ENCODE results near the gene ZC3H7B. TPM values are rescaled to one million over a fixed set of nuclear protein-coding genes. Genes with fewer than 3 reads are reported as not detected.
"Not testable (repeated sequence)": the region's sequence is repeated elsewhere in the genome, so short reads cannot be mapped to it uniquely, and the experiment has no call there.

ZC3H7B gene
- total RNA-seq, 2 donors from 2014 or later: 28.3 to 48.6 TPM

GRCh38 chr22:41271787-41272186 lies 29.5 kb upstream of the ZC3H7B start:
- no peak overlapping the region for H3K4me3 Mint-ChIP-seq
- no peak overlapping the region for H3K27ac Mint-ChIP-seq
- no peaks in the 10 kb centered on the region for H3K4me1 Mint-ChIP-seq
- ATAC-seq (replicated peaks): no peak
- no peaks in the 10 kb centered on the region for H3K27me3 Mint-ChIP-seq
- H3K9me3 Mint-ChIP-seq: no peaks in the 10 kb centered on the region
- peaks cover 100% of the 10 kb centered on the region for H3K36me3 Mint-ChIP-seq (ENCODE audit: low read depth)

- no peak overlapping the region for H3K27ac Mint-ChIP-seq
- H3K36me3 Mint-ChIP-seq (ENCODE audit: low read depth): peaks cover 100% of the 10 kb centered on the region
- no peak overlapping the region for H3K4me3 Mint-ChIP-seq
- no peaks in the 10 kb centered on the region for H3K27me3 Mint-ChIP-seq
- no peaks in the 10 kb centered on the region for H3K4me1 Mint-ChIP-seq
- no peak for ATAC-seq (replicated peaks)
- H3K9me3 Mint-ChIP-seq: no peaks in the 10 kb centered on the region
These were observed 28.2 kb upstream of the ZC3H7B start for GRCh38 chr22:41273128-41273527.

- no peaks in the 10 kb centered on the region for H3K27me3 Mint-ChIP-seq
- H3K27ac Mint-ChIP-seq: no peak overlapping the region
- H3K4me1 Mint-ChIP-seq: no peaks in the 10 kb centered on the region
- no peak for ATAC-seq (replicated peaks)
- peaks cover 100% of the 10 kb centered on the region for H3K36me3 Mint-ChIP-seq (ENCODE audit: low read depth)
- no peaks in the 10 kb centered on the region for H3K9me3 Mint-ChIP-seq
- H3K4me3 Mint-ChIP-seq: no peak overlapping the region
These were observed 26.5 kb upstream of the ZC3H7B start for GRCh38 chr22:41274856-41275255.

GRCh38 chr22:41280065-41280464 lies 21.3 kb upstream of the ZC3H7B start:
- ATAC-seq (replicated peaks): no peak
- Mint-ChIP-seq H3K4me1 (peaks cover 5% of the 10 kb centered on the region), H3K27me3 (no peaks in the 10 kb centered on the region), H3K27ac (no peak overlapping the region), H3K9me3 (no peaks in the 10 kb centered on the region), H3K36me3 (ENCODE audit: low read depth) (peaks cover 97% of the 10 kb centered on the region), H3K4me3 (no peak overlapping the region)

- no peak for ATAC-seq (replicated peaks)
These were observed 20.5 kb upstream of the ZC3H7B start for GRCh38 chr22:41280854-41281253.

GRCh38 chr22:41284465-41284864 lies 16.9 kb upstream of the ZC3H7B start:
- H3K9me3 Mint-ChIP-seq: no peaks in the 10 kb centered on the region
- no peaks in the 10 kb centered on the region for H3K27me3 Mint-ChIP-seq
- ATAC-seq (replicated peaks): no peak
- peak overlapping the region; percentile 98 for H3K4me3 Mint-ChIP-seq
- H3K27ac Mint-ChIP-seq: peak overlapping the region; percentile 97
- peaks cover 15% of the 10 kb centered on the region for H3K4me1 Mint-ChIP-seq
- peaks cover 59% of the 10 kb centered on the region for H3K36me3 Mint-ChIP-seq (ENCODE audit: low read depth)

More at GRCh38 chr22:41280854-41281253, 20.5 kb upstream of the ZC3H7B start:
- peaks cover 5% of the 10 kb centered on the region for H3K4me1 Mint-ChIP-seq
- H3K9me3 Mint-ChIP-seq: no peaks in the 10 kb centered on the region
- no peaks in the 10 kb centered on the region for H3K27me3 Mint-ChIP-seq
- H3K27ac Mint-ChIP-seq: no peak overlapping the region
- H3K36me3 Mint-ChIP-seq (ENCODE audit: low read depth): peaks cover 95% of the 10 kb centered on the region
- H3K4me3 Mint-ChIP-seq: no peak overlapping the region

GRCh38 chr22:41285441-41285819 lies 15.9 kb upstream of the ZC3H7B start:
- Mint-ChIP-seq H3K9me3 (no peaks in the 10 kb centered on the region), H3K4me3 (peak overlapping the region; percentile 98), H3K36me3 (ENCODE audit: low read depth) (peaks cover 49% of the 10 kb centered on the region), H3K27ac (peak overlapping the region; percentile 97), H3K4me1 (peaks cover 15% of the 10 kb centered on the region), H3K27me3 (no peaks in the 10 kb centered on the region)
- peak; percentile 69 for ATAC-seq (replicated peaks)

- Mint-ChIP-seq H3K9me3 (no peaks in the 10 kb centered on the region), H3K4me3 (peak within 1 kb of the TSS; percentile 98)
These were observed 15.3 kb upstream of the ZC3H7B start, which contains the start of gene RANGAP1 for GRCh38 chr22:41285820-41286638. Gene RANGAP1 (minus strand): TSS chr22:41286187. CDS start chr22:41281044, 5,143 bp downstream.

GRCh38 chr22:41286639-41287091 lies 14.7 kb upstream of the ZC3H7B start:
- H3K9me3 Mint-ChIP-seq: no peaks in the 10 kb centered on the region
- H3K27me3 Mint-ChIP-seq: no peaks in the 10 kb centered on the region
- H3K27ac Mint-ChIP-seq: peak overlapping the region; percentile 97
- H3K36me3 Mint-ChIP-seq (ENCODE audit: low read depth): peaks cover 37% of the 10 kb centered on the region
- peak overlapping the region; percentile 98 for H3K4me3 Mint-ChIP-seq
- ATAC-seq (replicated peaks): peak; percentile 49
- H3K4me1 Mint-ChIP-seq: peaks cover 15% of the 10 kb centered on the region

More at GRCh38 chr22:41285820-41286638, 15.3 kb upstream of the ZC3H7B start, which contains the start of gene RANGAP1:
- Mint-ChIP-seq H3K27me3 (no peaks in the 10 kb centered on the region), H3K4me1 (peaks cover 15% of the 10 kb centered on the region), H3K27ac (peak within 1 kb of the TSS; percentile 97), H3K36me3 (ENCODE audit: low read depth) (peaks cover 43% of the 10 kb centered on the region)
- ATAC-seq (replicated peaks): peak; percentile 93

- peaks cover 22% of the 10 kb centered on the region for H3K36me3 Mint-ChIP-seq (ENCODE audit: low read depth)
- H3K4me1 Mint-ChIP-seq: peaks cover 11% of the 10 kb centered on the region
- no peak for ATAC-seq (replicated peaks)
- H3K4me3 Mint-ChIP-seq: peak overlapping the region; percentile 49
- no peaks in the 10 kb centered on the region for H3K9me3 Mint-ChIP-seq
- H3K27ac Mint-ChIP-seq: peak overlapping the region; percentile 29
- no peaks in the 10 kb centered on the region for H3K27me3 Mint-ChIP-seq
These were observed 12.9 kb upstream of the ZC3H7B start for GRCh38 chr22:41288245-41288946.

- no peaks in the 10 kb centered on the region for H3K9me3 Mint-ChIP-seq
- H3K4me1 Mint-ChIP-seq: peaks cover 11% of the 10 kb centered on the region
- ATAC-seq (replicated peaks): no peak
- H3K4me3 Mint-ChIP-seq: no peak overlapping the region
- no peaks in the 10 kb centered on the region for H3K27me3 Mint-ChIP-seq
- H3K27ac Mint-ChIP-seq: no peak overlapping the region
- peaks cover 9% of the 10 kb centered on the region for H3K36me3 Mint-ChIP-seq (ENCODE audit: low read depth)
These were observed 11.7 kb upstream of the ZC3H7B start for GRCh38 chr22:41289671-41290070.

- H3K27ac Mint-ChIP-seq: no peak overlapping the region
- H3K4me3 Mint-ChIP-seq: no peak overlapping the region
- peaks cover 11% of the 10 kb centered on the region for H3K4me1 Mint-ChIP-seq
- no peak for ATAC-seq (replicated peaks)
- H3K27me3 Mint-ChIP-seq: no peaks in the 10 kb centered on the region
- peaks cover under 1% of the 10 kb centered on the region for H3K36me3 Mint-ChIP-seq (ENCODE audit: low read depth)
- no peaks in the 10 kb centered on the region for H3K9me3 Mint-ChIP-seq
These were observed 10.8 kb upstream of the ZC3H7B start for GRCh38 chr22:41290262-41291221.

- H3K36me3 Mint-ChIP-seq (ENCODE audit: low read depth); H3K4me1 Mint-ChIP-seq: not testable (repeated sequence)
These were observed 6.5 kb upstream of the ZC3H7B start for GRCh38 chr22:41294816-41295215.

More at GRCh38 chr22:41294816-41295215, 6.5 kb upstream of the ZC3H7B start:
- not testable (repeated sequence) for H3K9me3 Mint-ChIP-seq; H3K27me3 Mint-ChIP-seq; H3K4me3 Mint-ChIP-seq; ATAC-seq (replicated peaks); H3K27ac Mint-ChIP-seq
